ENCODE results near the gene HID1. TPM values are rescaled to one million over a fixed set of nuclear protein-coding genes. Genes with fewer than 3 reads are reported as not detected.
"Not testable (repeated sequence)": the region's sequence is repeated elsewhere in the genome, so short reads cannot be mapped to it uniquely, and the experiment has no call there.

Gene HID1
- total RNA-seq, 4 donors from 2014 or later, result 2.2 to 4.3 (median 2.9) TPM

GRCh38 chr17:75010683-75011400, 38.3 kb upstream of the HID1 start:
- ATAC-seq (peak in 1 of 2 donors; percentile 22), DNase-seq (peak in 1 of 2 donors; percentile 44)
- no peaks in the 10 kb centered on the region for H3K9me3 ChIP-seq
- intact Hi-C loops (cut with DNase I; ENCODE audit: low total_unique reads) (loop anchor here (1.0 to 2.0 kb wide), 2 partner anchors 22 to 50 kb away; no protein-coding TSS in a partner anchor), in situ Hi-C loops (cut with MboI; ENCODE audit: low sequenced_read_pairs in 4 of 4) (no loop called here)
- H3K27me3 ChIP-seq, result no peaks in the 10 kb centered on the region
- H3K4me3 ChIP-seq, result peak overlapping the region in 1 of 4 donors; percentile 86
- peaks cover 16 to 22% of the 10 kb centered on the region in 2 donors for H3K4me1 ChIP-seq
- TF ChIP-seq, protein P1, sequence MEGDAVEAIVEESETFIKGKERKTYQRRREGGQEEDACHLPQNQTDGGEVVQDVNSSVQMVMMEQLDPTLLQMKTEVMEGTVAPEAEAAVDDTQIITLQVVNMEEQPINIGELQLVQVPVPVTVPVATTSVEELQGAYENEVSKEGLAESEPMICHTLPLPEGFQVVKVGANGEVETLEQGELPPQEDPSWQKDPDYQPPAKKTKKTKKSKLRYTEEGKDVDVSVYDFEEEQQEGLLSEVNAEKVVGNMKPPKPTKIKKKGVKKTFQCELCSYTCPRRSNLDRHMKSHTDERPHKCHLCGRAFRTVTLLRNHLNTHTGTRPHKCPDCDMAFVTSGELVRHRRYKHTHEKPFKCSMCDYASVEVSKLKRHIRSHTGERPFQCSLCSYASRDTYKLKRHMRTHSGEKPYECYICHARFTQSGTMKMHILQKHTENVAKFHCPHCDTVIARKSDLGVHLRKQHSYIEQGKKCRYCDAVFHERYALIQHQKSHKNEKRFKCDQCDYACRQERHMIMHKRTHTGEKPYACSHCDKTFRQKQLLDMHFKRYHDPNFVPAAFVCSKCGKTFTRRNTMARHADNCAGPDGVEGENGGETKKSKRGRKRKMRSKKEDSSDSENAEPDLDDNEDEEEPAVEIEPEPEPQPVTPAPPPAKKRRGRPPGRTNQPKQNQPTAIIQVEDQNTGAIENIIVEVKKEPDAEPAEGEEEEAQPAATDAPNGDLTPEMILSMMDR (IDR thresholded peaks at IDR 0.05 in 4 of 5, conservative IDR thresholded peaks at IDR 0.05 in 1 of 5), result no peak
- no peak for TF ChIP-seq POLR2A (IDR thresholded peaks at IDR 0.05)
- peak overlapping the region; percentile 79 to 87 (median 82) for H3K27ac ChIP-seq
- no peaks in the 10 kb centered on the region for H3K36me3 ChIP-seq

DNA sequence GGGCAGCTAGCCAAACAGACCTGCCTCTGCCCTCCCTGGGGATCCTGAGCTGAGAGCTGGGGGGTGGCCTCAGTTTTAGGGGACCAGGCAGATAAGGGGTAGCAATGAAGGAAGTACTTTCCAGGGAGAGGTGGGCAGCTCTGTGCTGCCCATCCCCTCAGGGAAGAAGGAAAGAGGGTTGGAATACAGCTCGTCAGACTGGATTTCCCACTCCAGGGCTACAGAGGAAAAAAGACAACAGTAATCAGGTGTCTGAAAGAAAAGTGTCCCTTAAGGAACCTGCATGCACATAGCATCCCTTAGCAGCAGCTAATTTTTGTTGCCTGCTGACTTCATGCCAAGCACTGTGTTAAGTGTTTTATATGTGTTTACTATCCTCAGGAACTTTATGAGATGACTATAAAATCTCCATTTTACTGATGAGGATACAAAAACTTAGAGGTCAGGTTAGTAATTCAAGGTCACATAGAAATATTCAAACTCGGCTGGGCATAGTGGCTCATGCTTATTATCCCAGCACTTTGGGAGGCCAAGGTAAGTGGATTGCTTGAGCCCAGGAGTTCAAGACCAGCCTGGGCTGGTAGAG, 36.7 kb upstream of the HID1 start:
- Histone ChIP-seq H3K4me3 (no peak overlapping the region), H3K4me1 (peaks cover 16 to 22% of the 10 kb centered on the region in 2 donors), H3K27ac (no peak overlapping the region), H3K9me3 (no peaks in the 10 kb centered on the region), H3K36me3 (no peaks in the 10 kb centered on the region), H3K27me3 (no peaks in the 10 kb centered on the region)
- in situ Hi-C loops (cut with MboI; ENCODE audit: low sequenced_read_pairs in 4 of 4) (no loop called here), intact Hi-C loops (cut with DNase I; ENCODE audit: low total_unique reads) (no loop called here)
- no peak for ATAC-seq
- no peak for DNase-seq
- TF ChIP-seq, protein P1 (IDR thresholded peaks at IDR 0.05 in 4 of 5, conservative IDR thresholded peaks at IDR 0.05 in 1 of 5), result no peak
- TF ChIP-seq POLR2A (IDR thresholded peaks at IDR 0.05), result no peak

DNA sequence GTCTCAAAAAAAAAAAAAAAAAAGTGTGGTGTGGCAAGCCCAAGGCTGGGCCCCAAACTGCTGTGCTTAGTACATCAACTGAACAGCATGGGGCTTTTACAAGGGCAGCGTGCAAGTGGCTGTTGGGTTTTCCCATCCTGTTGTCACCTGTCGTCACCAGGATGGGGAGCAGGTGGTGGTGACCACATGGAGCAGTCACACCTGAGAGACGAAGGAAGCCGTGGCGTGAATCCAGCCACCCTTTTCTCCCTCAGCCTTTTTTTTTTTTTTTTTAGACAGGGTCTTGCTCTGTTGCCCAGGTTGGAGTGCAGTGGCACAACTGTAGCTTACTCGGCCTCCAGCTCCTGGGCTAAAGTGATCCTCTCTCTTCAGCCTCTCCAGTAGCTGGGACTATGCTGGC, 35.8 kb upstream of the HID1 start:
- Histone ChIP-seq H3K4me3 (no peak overlapping the region), H3K4me1 (peaks cover 11 to 16% of the 10 kb centered on the region in 2 donors), H3K36me3 (no peaks in the 10 kb centered on the region), H3K27me3 (no peaks in the 10 kb centered on the region), H3K27ac (no peak overlapping the region), H3K9me3 (no peaks in the 10 kb centered on the region)
- TF ChIP-seq POLR2A (IDR thresholded peaks at IDR 0.05), result no peak
- TF ChIP-seq, protein P1 (IDR thresholded peaks at IDR 0.05 in 4 of 5, conservative IDR thresholded peaks at IDR 0.05 in 1 of 5), result no peak
- DNase-seq (no peak), ATAC-seq (no peak)
- in situ Hi-C loops (cut with MboI; ENCODE audit: low sequenced_read_pairs in 4 of 4) (no loop called here), intact Hi-C loops (cut with DNase I; ENCODE audit: low total_unique reads) (no loop called here)

DNA sequence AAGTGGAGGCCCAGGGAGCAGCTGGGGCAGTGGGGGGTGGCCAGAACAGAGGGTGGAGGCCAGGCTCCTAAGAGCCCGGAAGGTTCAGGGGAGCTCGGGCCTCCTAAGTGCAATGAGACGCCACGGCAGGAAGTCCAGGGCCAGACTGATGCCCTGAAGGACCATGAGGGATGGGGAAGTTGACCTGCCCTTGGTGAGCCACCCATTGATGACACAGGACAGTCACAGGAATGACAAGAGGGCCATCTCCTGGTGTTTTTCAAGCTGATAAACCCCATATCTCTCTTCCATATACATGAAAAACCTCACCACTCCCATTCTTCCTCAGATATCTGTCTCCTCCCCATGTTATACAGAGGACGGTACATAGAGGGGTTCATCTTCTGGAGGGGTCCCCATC, 34.1 kb upstream of the HID1 start:
- Histone ChIP-seq H3K27me3 (no peaks in the 10 kb centered on the region), H3K27ac (no peak overlapping the region), H3K36me3 (peaks cover 0 to 4% of the 10 kb centered on the region in 2 donors), H3K4me1 (peaks cover 3 to 7% of the 10 kb centered on the region in 2 donors), H3K9me3 (no peaks in the 10 kb centered on the region), H3K4me3 (no peak overlapping the region)
- DNase-seq (no peak), ATAC-seq (no peak)
- in situ Hi-C loops (cut with MboI; ENCODE audit: low sequenced_read_pairs in 4 of 4), result no loop called here
- TF ChIP-seq POLR2A (IDR thresholded peaks at IDR 0.05), result no peak
- TF ChIP-seq, protein P1 (IDR thresholded peaks at IDR 0.05 in 4 of 5, conservative IDR thresholded peaks at IDR 0.05 in 1 of 5), result no peak
- intact Hi-C loops (cut with DNase I; ENCODE audit: low total_unique reads), result no loop called here

DNA sequence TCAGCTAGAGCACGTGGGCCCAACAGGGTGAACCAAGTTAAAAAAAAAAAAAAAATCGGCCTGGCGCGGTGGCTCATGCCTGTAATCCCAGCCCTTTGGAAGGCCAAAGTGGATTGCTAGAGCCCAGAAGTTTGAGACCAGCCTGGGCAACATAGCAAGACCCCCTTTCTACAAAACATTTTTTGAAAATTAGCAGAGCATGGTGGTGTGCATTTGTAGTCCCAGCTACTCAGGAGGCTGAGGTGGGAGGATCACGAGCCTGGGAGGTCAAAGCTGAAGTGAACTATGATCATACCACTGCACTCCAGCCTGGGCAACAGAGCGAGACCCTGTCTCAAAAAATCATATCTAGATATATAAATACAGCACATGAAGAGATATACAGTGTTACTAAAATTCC, 33.5 kb upstream of the HID1 start:
- H3K27me3 ChIP-seq; H3K36me3 ChIP-seq; H3K27ac ChIP-seq; in situ Hi-C loops (cut with MboI; ENCODE audit: low sequenced_read_pairs in 4 of 4); ATAC-seq; DNase-seq; H3K4me1 ChIP-seq; intact Hi-C loops (cut with DNase I; ENCODE audit: low total_unique reads); H3K4me3 ChIP-seq; H3K9me3 ChIP-seq: not testable (repeated sequence)
